Astrocyte (in vitro differentiated cells and primary cell): Measurements from ENCODE around the gene PRKD1. TPM values are rescaled to one million over a fixed set of nuclear protein-coding genes. Genes with fewer than 3 reads are reported as not detected.
"Not testable (repeated sequence)": the region's sequence is repeated elsewhere in the genome, so short reads cannot be mapped to it uniquely, and the experiment has no call there.

ENCODE experiments used
- DNase-seq: peaks from one replicate; pipeline ENCODE4 v3.0.0-alpha.2; 2010; ENCODE audit warnings: low read depth
- FAIRE-seq: peaks from 2 replicates; lab custom pipeline; 2011; peaks lifted over from hg19 to GRCh38; lab: Jason Lieb, UNC
- H2AFZ ChIP-seq: 2 replicates; pipeline ENCODE4 v1.6.0; 2012; ENCODE audit warnings: low read depth, low read length, inconsistent platforms
- H3K27ac ChIP-seq: 2 replicates; pipeline ENCODE4 v1.5.1; 2011; ENCODE audit warnings: low read depth, low read length, inconsistent platforms
- H3K27me3 ChIP-seq: 2 replicates; pipeline ENCODE4 v1.6.0; 2011; ENCODE audit warnings: low read length, inconsistent platforms; ENCODE audit not compliant: insufficient read depth
- H3K36me3 ChIP-seq: 2 replicates; pipeline ENCODE4 v1.5.1; 2011; ENCODE audit warnings: low read length, inconsistent platforms; ENCODE audit not compliant: insufficient read depth
- H3K4me1 ChIP-seq: 2 replicates; pipeline ENCODE4 v1.5.1; 2011; ENCODE audit warnings: low read length, inconsistent platforms; ENCODE audit not compliant: insufficient read depth
- H3K4me2 ChIP-seq: 2 replicates; pipeline ENCODE4 v1.6.0; 2012; ENCODE audit warnings: low read length, inconsistent platforms
- H3K4me3 ChIP-seq: 2 replicates; pipeline ENCODE4 v1.5.1; 2011; ENCODE audit warnings: low read depth, mild to moderate bottlenecking, low read length, inconsistent platforms; ENCODE audit not compliant: insufficient read depth
- H3K79me2 ChIP-seq: 2 replicates; pipeline ENCODE4 v1.6.0; 2012; ENCODE audit warnings: mild to moderate bottlenecking, low read length, inconsistent platforms; ENCODE audit not compliant: insufficient read depth
- H3K9ac ChIP-seq: 2 replicates; pipeline ENCODE4 v1.6.0; 2012; ENCODE audit warnings: mild to moderate bottlenecking, low read length, inconsistent platforms
- H3K9me3 ChIP-seq: 2 replicates; pipeline ENCODE4 v1.5.1; 2012; ENCODE audit warnings: low read depth, mild to moderate bottlenecking, low read length, inconsistent platforms; ENCODE audit not compliant: insufficient read depth
- H4K20me1 ChIP-seq: 2 replicates; pipeline ENCODE4 v1.6.0; 2012; ENCODE audit warnings: low read length, inconsistent platforms; ENCODE audit not compliant: insufficient read depth
- H3K27ac Mint-ChIP-seq: one replicate; pipeline ENCODE4 v1.8.0; 2021; ENCODE audit warnings: mild to moderate bottlenecking, mixed read lengths; ENCODE audit not compliant: unreplicated experiment
- H3K27me3 Mint-ChIP-seq: one replicate; pipeline ENCODE4 v1.8.0; 2021; ENCODE audit warnings: low read depth, mixed read lengths; ENCODE audit not compliant: unreplicated experiment
- H3K36me3 Mint-ChIP-seq: one replicate; pipeline ENCODE4 v1.8.0; 2021; ENCODE audit warnings: low read depth, mixed read lengths; ENCODE audit not compliant: unreplicated experiment
- H3K4me1 Mint-ChIP-seq: one replicate; pipeline ENCODE4 v1.8.0; 2021; ENCODE audit warnings: low read depth, mixed read lengths; ENCODE audit not compliant: unreplicated experiment
- H3K4me3 Mint-ChIP-seq: one replicate; pipeline ENCODE4 v1.8.0; 2021; ENCODE audit warnings: mild to moderate bottlenecking, moderate library complexity, mixed read lengths; ENCODE audit not compliant: unreplicated experiment
- H3K9me3 Mint-ChIP-seq: one replicate; pipeline ENCODE4 v1.8.0; 2021; ENCODE audit warnings: mild to moderate bottlenecking, mixed read lengths; ENCODE audit not compliant: unreplicated experiment
- CTCF ChIP-seq: IDR thresholded peaks from 2 replicates; pipeline ENCODE4 v1.5.1; 2011; ENCODE audit warnings: low read depth, mild to moderate bottlenecking, inconsistent platforms, low read length, moderate library complexity; ENCODE audit not compliant: insufficient read depth
- EZH2 ChIP-seq: IDR thresholded peaks from 2 replicates; pipeline ENCODE4 v1.6.1; 2012; ENCODE audit warnings: mild to moderate bottlenecking, low read length, inconsistent platforms; ENCODE audit not compliant: insufficient read depth
- total RNA-seq: library from RNA; stranded (reverse); gene quantifications from 2 replicates; pipeline ENCODE4 v1.2.1, GENCODE V29; 2021

Gene PRKD1
- total RNA-seq, 1 donor from 2014 or later, result 5.9 TPM

- TF ChIP-seq EZH2 (no peak), CTCF (no peak)
- Histone ChIP-seq H3K79me2 (no peaks in the 10 kb centered on the region), H4K20me1 (peaks cover 3% of the 10 kb centered on the region), H3K4me2 (no peak overlapping the region), H3K4me3 (no peak overlapping the region), H3K4me1 (no peaks in the 10 kb centered on the region), H3K27me3 (no peaks in the 10 kb centered on the region), H3K36me3 (no peaks in the 10 kb centered on the region), H3K9ac (no peak overlapping the region), H3K27ac (no peak overlapping the region), H2AFZ (no peak overlapping the region), H3K9me3 (no peaks in the 10 kb centered on the region)
- FAIRE-seq (no peak), DNase-seq (no peak)
- no peak overlapping the region for H3K4me3 Mint-ChIP-seq
- no peaks in the 10 kb centered on the region for H3K27me3 Mint-ChIP-seq
- no peak overlapping the region for H3K27ac Mint-ChIP-seq
- H3K9me3 Mint-ChIP-seq, result peaks cover 11% of the 10 kb centered on the region
- H3K36me3 Mint-ChIP-seq, result peaks cover 4% of the 10 kb centered on the region
- H3K4me1 Mint-ChIP-seq, result peaks cover 5% of the 10 kb centered on the region
Measured at GRCh38 chr14:29857551-29857950, 70.1 kb downstream of the PRKD1 start.

DNA sequence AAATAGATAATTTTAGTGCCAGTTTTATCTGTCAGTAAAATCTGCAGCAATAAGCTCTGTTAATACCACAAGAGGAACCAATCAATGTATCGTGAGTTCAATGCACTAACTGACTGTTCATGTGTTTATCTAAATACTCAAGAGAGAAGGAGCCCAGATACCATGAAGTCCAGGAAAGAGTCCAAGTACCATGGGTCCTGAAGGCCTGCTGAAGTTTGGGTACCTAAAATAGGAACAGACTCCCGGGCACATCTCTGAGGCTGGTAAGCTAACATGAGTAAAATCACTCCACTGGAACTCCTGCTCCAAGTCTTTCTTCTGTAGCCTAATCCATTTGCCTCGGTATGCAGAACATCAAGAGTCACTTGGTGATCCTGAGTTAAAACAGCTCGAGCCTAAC, 71.1 kb downstream of the PRKD1 start:
- no peaks in the 10 kb centered on the region for H3K79me2 ChIP-seq
- H3K36me3 ChIP-seq, result no peaks in the 10 kb centered on the region
- H3K4me2 ChIP-seq, result no peak overlapping the region
- DNase-seq, result no peak
- FAIRE-seq, result no peak
- H4K20me1 ChIP-seq, result peaks cover 3% of the 10 kb centered on the region
- H3K27ac Mint-ChIP-seq, result no peak overlapping the region
- no peak overlapping the region for H3K4me3 Mint-ChIP-seq
- H3K9me3 ChIP-seq, result no peaks in the 10 kb centered on the region
- peaks cover 11% of the 10 kb centered on the region for H3K9me3 Mint-ChIP-seq
- H2AFZ ChIP-seq, result no peak overlapping the region
- H3K27me3 ChIP-seq, result no peaks in the 10 kb centered on the region
- H3K27ac ChIP-seq, result no peak overlapping the region
- no peaks in the 10 kb centered on the region for H3K4me1 ChIP-seq
- no peaks in the 10 kb centered on the region for H3K27me3 Mint-ChIP-seq
- peaks cover 2% of the 10 kb centered on the region for H3K4me1 Mint-ChIP-seq
- no peak overlapping the region for H3K9ac ChIP-seq
- peaks cover 4% of the 10 kb centered on the region for H3K36me3 Mint-ChIP-seq
- TF ChIP-seq EZH2, result no peak
- TF ChIP-seq CTCF, result no peak
- H3K4me3 ChIP-seq, result no peak overlapping the region

GRCh38 chr14:29853691-29854090, 74.0 kb downstream of the PRKD1 start:
- H3K9me3 Mint-ChIP-seq, result peaks cover 11% of the 10 kb centered on the region
- not testable (repeated sequence) for H3K27ac ChIP-seq, H3K4me1 Mint-ChIP-seq, H3K27me3 ChIP-seq, H3K4me1 ChIP-seq, H3K36me3 ChIP-seq, FAIRE-seq, DNase-seq, H3K27me3 Mint-ChIP-seq, H3K27ac Mint-ChIP-seq, H3K9me3 ChIP-seq, H3K79me2 ChIP-seq, H3K9ac ChIP-seq, H3K4me2 ChIP-seq, H3K4me3 Mint-ChIP-seq, H3K36me3 Mint-ChIP-seq, H3K4me3 ChIP-seq, H2AFZ ChIP-seq
- peaks cover 27% of the 10 kb centered on the region for H4K20me1 ChIP-seq
